GM20000 (cell line): Measurements from ENCODE around the gene AKT1.

Source experiments
- DNase-seq: peaks from one replicate; pipeline ENCODE4 v3.0.0; 2012; ENCODE audit warnings: low spot score
- CTCF ChIP-seq: IDR thresholded peaks from 2 replicates; pipeline ENCODE4 v1.5.1; 2012; ENCODE audit warnings: mild to moderate bottlenecking, control low read depth; ENCODE audit errors: extremely low read depth, missing control alignments

AKT1 gene

DNA sequence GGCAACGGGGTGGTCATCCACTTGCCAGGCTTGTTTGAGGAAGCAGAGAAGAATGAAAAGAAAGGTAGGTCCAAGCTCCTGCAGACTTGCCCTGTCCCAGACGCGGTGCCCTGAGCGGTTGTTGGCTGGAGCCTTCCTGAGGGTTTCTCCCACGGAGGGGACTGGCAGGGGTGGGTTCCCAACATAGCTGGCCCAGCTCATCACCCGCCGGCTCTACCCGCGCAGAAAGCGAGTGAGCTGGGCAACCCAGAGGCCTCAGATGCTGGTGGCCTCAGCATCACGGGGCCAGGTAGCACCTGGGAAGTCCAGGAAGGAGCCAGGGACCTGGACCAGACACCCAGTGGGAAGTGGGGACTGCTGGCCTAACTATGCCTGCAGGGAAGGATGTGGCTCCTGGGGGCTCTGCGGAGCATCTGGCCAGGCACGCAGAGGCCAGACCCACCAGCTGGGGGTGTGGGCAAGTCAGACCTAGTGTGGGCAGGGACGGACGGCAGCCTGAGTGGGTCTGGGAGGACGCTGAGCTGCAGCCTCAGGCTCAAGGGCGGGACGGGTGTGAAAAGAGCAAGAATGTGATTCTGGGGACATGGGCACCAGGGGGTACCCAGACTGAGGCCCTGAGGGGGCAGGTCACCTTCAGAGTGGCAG lies 57.1 kb downstream of the AKT1 start:
- no peak for DNase-seq
- no peak for TF ChIP-seq CTCF

- no peak for TF ChIP-seq CTCF
- DNase-seq: no peak
Measured at GRCh38 chr14:104735830-104736642, 59.5 kb downstream of the AKT1 start.

DNA sequence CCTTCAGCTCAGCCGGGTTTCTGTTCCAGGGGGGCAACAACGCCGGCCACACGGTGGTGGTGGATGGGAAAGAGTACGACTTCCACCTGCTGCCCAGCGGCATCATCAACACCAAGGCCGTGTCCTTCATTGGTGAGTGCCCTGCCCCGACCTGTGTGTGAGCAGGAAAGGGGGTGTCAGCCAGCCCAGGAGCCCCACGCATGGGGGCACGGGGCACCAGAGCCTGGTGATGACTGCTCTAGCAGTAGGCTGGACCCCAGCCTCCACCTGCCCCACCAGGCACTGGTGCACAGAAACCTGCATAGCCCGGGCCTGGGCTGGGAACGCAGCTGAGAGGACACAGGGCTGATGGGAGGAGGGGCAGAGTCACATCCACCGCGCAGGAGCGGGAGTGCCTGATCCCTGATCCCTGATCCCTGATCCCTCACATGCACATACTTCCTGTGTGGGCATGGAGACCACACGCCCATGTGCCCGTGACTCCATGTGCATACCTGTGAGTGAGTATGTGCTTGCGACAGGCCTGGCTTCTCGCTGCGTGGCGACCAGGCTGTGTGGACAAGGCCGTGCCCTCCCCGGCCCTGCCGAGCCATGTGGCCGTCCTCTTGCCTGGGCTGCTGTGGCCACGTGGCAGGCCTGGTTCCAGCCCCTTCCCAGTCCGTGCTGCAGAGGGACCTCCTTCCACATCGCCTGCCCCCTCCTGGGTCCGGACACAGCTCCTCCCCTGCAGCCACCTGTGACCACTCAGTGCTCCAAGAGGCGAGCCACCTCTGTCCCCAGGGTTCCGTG lies 60.4 kb downstream of the AKT1 start:
- DNase-seq: no peak
- TF ChIP-seq CTCF: no peak

- DNase-seq: no peak
- no peak for TF ChIP-seq CTCF
Measured at GRCh38 chr14:104734601-104734990, 61.0 kb downstream of the AKT1 start.

GRCh38 chr14:104734051-104734587 lies 61.4 kb downstream of the AKT1 start:
- DNase-seq: no peak
- no peak for TF ChIP-seq CTCF

DNA sequence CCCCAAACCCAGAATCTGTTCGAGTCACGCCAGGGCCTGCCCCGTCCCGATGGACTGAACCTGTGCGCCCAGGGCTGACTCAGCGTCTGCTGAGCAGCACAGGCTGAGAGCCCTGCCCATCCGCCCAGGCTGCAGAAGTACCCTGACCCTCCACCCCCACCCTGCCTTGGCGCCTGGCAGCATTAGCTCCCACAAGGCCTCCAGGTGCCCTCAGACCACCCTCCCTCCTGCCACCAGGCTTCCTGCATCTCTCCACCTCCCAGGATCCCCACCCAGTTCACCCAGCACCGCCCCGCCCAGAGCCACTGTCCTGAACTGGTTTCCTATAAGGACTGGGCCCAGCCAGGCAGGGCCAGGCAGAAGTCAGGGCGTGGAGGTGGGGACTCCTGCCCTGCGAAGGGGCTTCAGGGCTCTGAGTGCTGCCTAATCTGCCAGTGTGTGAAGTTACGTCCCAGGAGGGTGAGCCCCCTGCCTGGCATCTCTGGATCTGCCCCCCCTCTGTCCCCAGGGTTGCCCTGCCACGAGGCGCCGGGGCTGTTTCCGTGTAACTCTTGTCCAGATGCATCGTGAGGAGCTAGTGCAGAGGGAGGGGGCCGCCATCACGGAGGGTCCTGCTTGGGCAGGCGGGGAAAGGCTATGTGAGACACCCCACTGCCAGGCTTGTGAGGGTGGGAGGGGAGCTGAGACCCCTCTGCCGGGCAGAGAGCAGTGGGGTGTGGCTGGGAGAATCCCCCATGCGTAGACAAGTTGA lies 62.4 kb downstream of the AKT1 start:
- DNase-seq: no peak
- no peak for TF ChIP-seq CTCF
